ENCODE data around the gene CPLX4. TPM values are rescaled to one million over a fixed set of nuclear protein-coding genes. Genes with fewer than 3 reads are reported as not detected.
A peak's percentile ranks its signal among the peaks of the same experiment; 100 is the strongest.

The CPLX4 gene
- total RNA-seq, 1 donor from 2014 or later = not detected

DNA sequence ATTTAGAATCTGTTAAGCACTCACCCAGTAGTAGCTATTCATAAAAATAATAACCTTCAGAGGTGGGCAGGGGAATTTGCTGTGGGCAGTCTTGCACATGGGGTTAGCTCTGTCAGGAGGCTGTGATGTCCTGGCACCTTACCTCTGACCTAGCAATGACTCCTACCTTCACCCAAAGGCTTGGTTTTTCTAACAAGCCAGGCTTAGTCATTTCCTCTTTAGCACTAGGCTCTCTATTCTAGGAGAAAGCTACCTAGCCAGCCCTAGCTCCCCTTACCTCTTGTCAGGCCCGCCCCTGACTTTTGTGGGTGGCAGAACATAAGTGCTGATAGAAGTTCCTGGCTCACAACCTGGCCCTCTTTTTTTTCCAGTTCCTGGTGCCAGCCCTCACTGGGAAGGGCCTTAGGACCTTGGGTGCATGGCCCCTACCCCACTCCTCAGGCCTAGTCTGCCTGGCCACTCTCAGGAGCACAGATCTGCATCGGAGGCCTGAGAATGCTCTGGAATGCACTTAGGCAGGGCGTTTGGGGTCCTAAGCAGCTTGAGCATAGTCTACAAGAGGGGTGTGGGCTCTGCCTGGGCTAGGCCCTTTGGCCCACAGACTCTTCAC is 17.7 kb downstream of the CPLX4 start:
- H3K9me3 Mint-ChIP-seq = no peaks in the 10 kb centered on the region
- no peaks in the 10 kb centered on the region for H3K36me3 Mint-ChIP-seq (ENCODE audit: low read depth)
- intact Hi-C loops (cut with micrococcal nuclease) = no loop called here
- no peak overlapping the region for H3K27ac Mint-ChIP-seq
- peaks cover 4% of the 10 kb centered on the region for H3K4me1 Mint-ChIP-seq
- H3K27me3 Mint-ChIP-seq = peaks cover 22% of the 10 kb centered on the region
- no peak overlapping the region for H3K4me3 Mint-ChIP-seq
- DNase-seq = no peak

DNA sequence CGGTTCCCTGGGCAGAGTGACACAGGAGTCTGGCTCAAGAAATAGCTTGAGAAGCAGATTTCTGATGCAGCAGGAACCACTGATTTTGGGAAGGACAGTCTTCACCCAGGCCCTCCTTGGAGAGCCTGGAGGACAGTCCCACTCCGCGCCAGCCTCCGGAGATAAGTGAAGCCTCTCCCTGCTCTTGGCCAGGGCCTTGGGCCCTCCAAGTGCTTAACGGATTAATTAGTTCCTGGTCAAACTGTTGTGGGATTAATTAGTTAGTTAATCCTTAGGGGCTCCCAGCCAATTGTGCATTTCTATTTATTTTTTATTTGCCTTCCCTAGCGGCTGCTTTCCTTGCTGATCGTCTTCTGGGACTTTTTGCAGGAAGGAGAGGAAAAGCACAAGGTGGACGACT is 19.6 kb downstream of the CPLX4 start:
- peaks cover 4% of the 10 kb centered on the region for H3K4me1 Mint-ChIP-seq

DNA sequence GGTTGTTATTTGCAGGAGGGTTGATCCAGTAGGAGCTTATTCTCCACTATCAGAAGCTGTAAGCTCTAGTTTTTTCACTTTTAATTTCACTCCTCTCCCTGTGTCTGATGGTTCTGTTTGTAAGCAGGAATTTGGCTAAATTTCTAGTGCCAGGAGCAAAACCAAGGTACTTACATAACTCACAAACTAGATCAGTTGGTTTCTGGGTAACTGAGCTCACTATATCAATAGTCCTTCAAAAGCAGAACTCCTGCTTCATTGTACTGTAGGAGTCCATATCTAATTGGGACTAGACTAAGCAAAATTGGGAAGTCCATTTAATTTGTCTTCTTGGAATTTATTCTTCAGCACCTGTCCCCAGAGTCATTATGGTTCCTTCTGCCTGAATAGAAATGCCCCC is 25.1 kb downstream of the CPLX4 start:
- Mint-ChIP-seq H3K9me3 (no peaks in the 10 kb centered on the region), H3K36me3 (ENCODE audit: low read depth) (no peaks in the 10 kb centered on the region), H3K27me3 (peaks cover 36% of the 10 kb centered on the region), H3K4me3 (no peak overlapping the region), H3K4me1 (no peaks in the 10 kb centered on the region), H3K27ac (no peak overlapping the region)
- no peak for DNase-seq
- intact Hi-C loops (cut with micrococcal nuclease) = no loop called here

More for the DNA sequence above, 19.6 kb downstream of the CPLX4 start:
- Mint-ChIP-seq H3K9me3 (no peaks in the 10 kb centered on the region), H3K4me3 (no peak overlapping the region), H3K27me3 (peaks cover 17% of the 10 kb centered on the region), H3K36me3 (ENCODE audit: low read depth) (no peaks in the 10 kb centered on the region), H3K27ac (no peak overlapping the region)
- intact Hi-C loops (cut with micrococcal nuclease) = no loop called here
- DNase-seq = no peak

GRCh38 chr18:59286341-59286740 is 32.1 kb downstream of the CPLX4 start:
- intact Hi-C loops (cut with micrococcal nuclease) = no loop called here
- Mint-ChIP-seq H3K27me3 (peaks cover 44% of the 10 kb centered on the region), H3K4me3 (no peak overlapping the region), H3K27ac (no peak overlapping the region), H3K36me3 (ENCODE audit: low read depth) (no peaks in the 10 kb centered on the region), H3K4me1 (no peaks in the 10 kb centered on the region), H3K9me3 (no peaks in the 10 kb centered on the region)
- DNase-seq = no peak

- Mint-ChIP-seq H3K36me3 (ENCODE audit: low read depth) (no peaks in the 10 kb centered on the region), H3K27ac (no peak overlapping the region), H3K27me3 (peaks cover 61% of the 10 kb centered on the region), H3K9me3 (no peaks in the 10 kb centered on the region), H3K4me1 (no peaks in the 10 kb centered on the region), H3K4me3 (no peak overlapping the region)
- DNase-seq = no peak
- intact Hi-C loops (cut with micrococcal nuclease) = no loop called here
Measured at GRCh38 chr18:59282341-59282740, 36.1 kb downstream of the CPLX4 start.

- peaks cover 66% of the 10 kb centered on the region for H3K27me3 Mint-ChIP-seq
- no peak overlapping the region for H3K4me3 Mint-ChIP-seq
- intact Hi-C loops (cut with micrococcal nuclease) = no loop called here
- H3K4me1 Mint-ChIP-seq = no peaks in the 10 kb centered on the region
- H3K9me3 Mint-ChIP-seq = no peaks in the 10 kb centered on the region
- no peak overlapping the region for H3K27ac Mint-ChIP-seq
- DNase-seq = no peak
- no peaks in the 10 kb centered on the region for H3K36me3 Mint-ChIP-seq (ENCODE audit: low read depth)
Measured at GRCh38 chr18:59279722-59280121, 38.7 kb downstream of the CPLX4 start.

GRCh38 chr18:59279193-59279592 is 39.3 kb downstream of the CPLX4 start:
- no peaks in the 10 kb centered on the region for H3K4me1 Mint-ChIP-seq
- no peak overlapping the region for H3K27ac Mint-ChIP-seq
- intact Hi-C loops (cut with micrococcal nuclease) = no loop called here
- no peak for DNase-seq
- H3K4me3 Mint-ChIP-seq = no peak overlapping the region
- peaks cover 66% of the 10 kb centered on the region for H3K27me3 Mint-ChIP-seq
- H3K36me3 Mint-ChIP-seq (ENCODE audit: low read depth) = no peaks in the 10 kb centered on the region
- H3K9me3 Mint-ChIP-seq = no peaks in the 10 kb centered on the region

DNA sequence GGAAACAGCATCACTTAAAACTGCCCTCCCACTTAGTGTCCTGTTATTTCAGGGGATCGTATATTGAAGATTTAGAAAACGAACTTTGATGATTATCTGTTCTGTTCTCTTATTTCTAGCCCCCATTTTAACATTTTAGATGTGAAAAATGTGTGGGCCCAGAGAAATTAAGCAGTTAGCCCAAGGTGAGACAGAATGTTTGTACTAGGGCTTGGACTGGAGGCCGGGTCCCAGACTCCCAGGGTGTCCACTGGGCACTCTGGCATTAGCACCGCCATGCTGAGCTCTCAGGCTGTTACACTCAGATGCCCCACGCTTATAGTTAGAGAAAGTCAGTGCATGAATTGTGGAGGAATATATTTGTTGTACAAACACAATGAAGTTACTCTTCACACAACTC is 39.7 kb downstream of the CPLX4 start:
- no peak overlapping the region for H3K4me3 Mint-ChIP-seq
- peaks cover 67% of the 10 kb centered on the region for H3K27me3 Mint-ChIP-seq
- intact Hi-C loops (cut with micrococcal nuclease) = no loop called here
- H3K9me3 Mint-ChIP-seq = no peaks in the 10 kb centered on the region
- no peak for DNase-seq
- H3K36me3 Mint-ChIP-seq (ENCODE audit: low read depth) = no peaks in the 10 kb centered on the region
- no peaks in the 10 kb centered on the region for H3K4me1 Mint-ChIP-seq
- H3K27ac Mint-ChIP-seq = no peak overlapping the region

GRCh38 chr18:59276047-59276446 is 42.4 kb downstream of the CPLX4 start:
- no peak for DNase-seq
- Mint-ChIP-seq H3K36me3 (ENCODE audit: low read depth) (no peaks in the 10 kb centered on the region), H3K4me1 (no peaks in the 10 kb centered on the region), H3K27ac (no peak overlapping the region), H3K4me3 (no peak overlapping the region), H3K27me3 (peaks cover 70% of the 10 kb centered on the region), H3K9me3 (no peaks in the 10 kb centered on the region)
- intact Hi-C loops (cut with micrococcal nuclease) = no loop called here

DNA sequence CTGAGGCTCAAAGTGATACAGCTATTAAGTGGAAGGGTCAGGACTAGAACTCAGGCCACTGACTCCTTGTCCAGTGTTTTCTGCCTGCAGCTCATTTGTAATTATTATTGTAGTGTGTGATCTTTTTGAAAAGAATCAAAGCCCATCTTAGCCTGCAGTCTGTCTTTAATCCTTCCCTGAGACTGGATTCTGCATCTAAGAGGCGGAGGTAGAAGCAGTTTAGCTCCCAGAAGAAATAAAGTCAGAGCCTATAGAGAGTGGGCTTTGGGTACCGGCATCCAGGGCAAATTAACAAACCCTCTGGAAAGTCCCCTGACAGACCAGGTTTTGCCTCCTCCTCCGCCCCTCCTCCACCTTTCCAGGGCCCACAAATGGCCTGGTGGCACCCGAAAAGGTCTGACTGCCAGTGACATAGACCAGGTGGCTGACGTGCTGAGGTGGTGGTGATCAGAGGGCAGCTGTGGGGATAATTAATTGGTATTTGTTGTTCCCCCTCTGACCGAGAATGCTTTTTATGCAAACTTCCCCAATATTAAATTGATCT is 43.0 kb downstream of the CPLX4 start:
- Mint-ChIP-seq H3K9me3 (no peaks in the 10 kb centered on the region), H3K27me3 (peaks cover 70% of the 10 kb centered on the region), H3K4me3 (no peak overlapping the region), H3K4me1 (no peaks in the 10 kb centered on the region), H3K27ac (no peak overlapping the region), H3K36me3 (ENCODE audit: low read depth) (no peaks in the 10 kb centered on the region)
- intact Hi-C loops (cut with micrococcal nuclease) = no loop called here
- DNase-seq = no peak

- Mint-ChIP-seq H3K27ac (no peak overlapping the region), H3K36me3 (ENCODE audit: low read depth) (no peaks in the 10 kb centered on the region), H3K9me3 (no peaks in the 10 kb centered on the region), H3K4me3 (no peak overlapping the region), H3K4me1 (peaks cover 3% of the 10 kb centered on the region), H3K27me3 (peaks cover 73% of the 10 kb centered on the region)
- DNase-seq = no peak
- intact Hi-C loops (cut with micrococcal nuclease) = loop anchor here (5.0 kb wide), 3 partner anchors 52 to 1837 kb away; partner anchors contain the start of genes GRP, LMAN1 and ONECUT2
Measured at GRCh38 chr18:59274533-59274928, 43.9 kb downstream of the CPLX4 start.

DNA sequence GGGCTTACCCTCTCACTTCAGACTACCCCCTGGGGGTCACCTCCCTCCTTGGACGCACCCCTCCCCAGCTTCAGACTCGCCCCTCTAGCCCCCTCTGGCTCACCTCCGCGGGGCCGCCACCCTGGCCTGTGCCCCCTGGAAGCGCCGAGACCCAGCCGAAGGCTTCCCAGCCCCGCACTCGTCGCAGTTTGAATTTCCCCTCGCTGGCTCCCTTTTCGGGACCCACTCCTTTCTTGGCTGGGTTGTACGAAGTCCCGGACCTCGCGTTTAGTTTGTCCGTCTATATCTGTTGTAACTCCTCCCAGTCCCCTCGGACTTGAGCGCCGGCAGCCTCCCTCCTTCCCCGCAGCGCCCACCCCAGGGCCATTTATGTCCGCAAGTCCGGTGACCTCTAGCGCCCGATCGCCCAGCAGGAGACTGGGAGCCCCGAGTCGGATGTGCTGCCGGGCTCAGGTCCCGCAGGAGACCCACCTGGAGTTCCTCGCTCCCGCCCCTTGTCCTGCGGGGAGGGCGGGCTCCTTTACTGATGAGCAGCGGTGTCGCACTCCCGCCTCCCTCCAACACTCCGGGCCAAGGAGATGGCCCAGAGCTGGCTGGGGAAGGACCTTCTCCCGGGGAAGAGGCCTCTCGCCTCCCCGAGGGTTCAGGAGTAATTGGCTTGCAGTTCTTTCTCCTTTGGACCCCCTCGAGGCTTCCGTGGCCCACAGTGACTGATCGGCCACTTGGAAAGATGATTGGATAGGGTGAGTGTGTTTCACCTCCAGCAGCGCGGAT is 44.5 kb downstream of the CPLX4 start:
- H3K27ac Mint-ChIP-seq = peak overlapping the region; percentile 17
- intact Hi-C loops (cut with micrococcal nuclease) = loop anchor here (5.0 kb wide), 3 partner anchors 52 to 1837 kb away; partner anchors contain the start of genes GRP, LMAN1 and ONECUT2
- peaks cover 5% of the 10 kb centered on the region for H3K4me1 Mint-ChIP-seq
- no peaks in the 10 kb centered on the region for H3K9me3 Mint-ChIP-seq
- no peak for DNase-seq
- peaks cover 75% of the 10 kb centered on the region for H3K27me3 Mint-ChIP-seq
- no peaks in the 10 kb centered on the region for H3K36me3 Mint-ChIP-seq (ENCODE audit: low read depth)
- H3K4me3 Mint-ChIP-seq = peak overlapping the region; percentile 5

DNA sequence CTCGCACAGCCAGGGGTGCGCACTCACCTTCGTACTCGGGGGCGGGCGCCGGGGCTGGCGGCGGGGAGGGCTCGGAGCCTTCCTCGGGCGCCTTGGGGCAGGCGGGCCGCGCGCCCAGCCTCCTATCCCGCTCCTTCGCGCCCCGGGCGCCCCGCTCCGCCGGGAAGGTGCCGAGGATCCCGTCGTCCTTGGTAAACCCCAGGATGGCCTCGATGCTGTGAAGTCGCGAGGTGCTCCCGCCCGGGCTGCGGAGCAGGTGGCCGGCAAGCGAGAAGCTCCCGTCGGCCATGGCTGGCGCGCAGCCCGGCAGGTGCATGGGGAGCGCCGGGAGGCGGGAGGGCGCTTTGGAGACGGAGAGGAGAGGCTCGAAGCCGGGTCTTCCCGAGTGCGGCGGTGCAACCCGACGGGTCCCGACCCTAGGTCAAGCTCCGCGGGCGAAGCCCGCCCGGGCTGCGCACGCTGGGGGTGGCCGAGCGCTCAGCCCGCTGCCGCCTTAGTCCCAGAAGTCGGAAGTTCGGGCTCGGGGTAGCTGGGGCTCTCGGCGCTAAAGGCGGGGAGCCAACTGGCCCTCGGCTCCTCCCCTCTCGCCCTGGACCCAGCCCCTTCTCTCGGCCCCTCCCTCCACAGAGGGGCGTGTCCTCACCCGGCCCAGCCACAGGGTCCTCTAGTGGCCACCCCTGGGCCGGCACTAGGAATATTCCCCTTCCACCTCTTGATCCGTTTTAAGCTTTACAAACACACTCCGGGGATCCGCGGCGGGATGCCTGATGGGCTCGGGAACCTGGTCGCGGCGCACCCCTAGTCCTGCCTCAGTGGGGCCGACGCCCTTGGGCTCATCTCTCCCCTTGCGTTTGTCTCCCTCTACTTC is 45.3 kb downstream of the CPLX4 start, which contains the start of gene RAX:
RAX (minus strand) TSS at position 564 of the 868 bp plus-strand sequence; CDS start at position 316, 248 bp downstream.
- H3K4me3 Mint-ChIP-seq = peak within 1 kb of the TSS; percentile 5
- peak within 1 kb of the TSS; percentile 17 for H3K27ac Mint-ChIP-seq
- H3K36me3 Mint-ChIP-seq (ENCODE audit: low read depth) = no peaks in the 10 kb centered on the region
- H3K9me3 Mint-ChIP-seq = no peaks in the 10 kb centered on the region
- peaks cover 11% of the 10 kb centered on the region for H3K4me1 Mint-ChIP-seq
- intact Hi-C loops (cut with micrococcal nuclease) = loop anchor here (5.0 kb wide), 3 partner anchors 51 to 1836 kb away; partner anchors contain the start of genes GRP, LMAN1 and ONECUT2
- peaks cover 76% of the 10 kb centered on the region for H3K27me3 Mint-ChIP-seq
- DNase-seq = peak; percentile 73

All from activated CD4-positive, alpha-beta T cell treated with anti-CD3 and anti-CD28 coated beads, Interleukin-2, amount 10 ng/mL, durations not matched to agents 24 days and 14 days (primary cell).